SK-N-SH (cell line): ENCODE measurements around the gene SPTA1. TPM values are rescaled to one million over a fixed set of nuclear protein-coding genes. Genes with fewer than 3 reads are reported as not detected.

Experiments
- CTCF ChIA-PET: fragments of 300-600, 350-600 bp; formaldehyde crosslinking; extraction: SDS; loops from one replicate; lab custom pipeline; 2021; lab: Yijun Ruan, JAX
- POLR2A ChIA-PET: fragments of 350-600 bp; sonication (Branson Sonifier 250); formaldehyde crosslinking; extraction: SDS; loops from one replicate; lab custom pipeline; 2020; ENCODE audit warnings: antibody characterized with exemption, inconsistent platforms; lab: Yijun Ruan, JAX
- DNase-seq: peaks from one replicate; pipeline ENCODE4 v3.0.0; 2012
- H2AFZ ChIP-seq: fragments of 200-600 bp; sonication (generic); 2 replicates; pipeline ENCODE4 v1.8.1; 2016; ENCODE audit warnings: antibody characterized with exemption, mild to moderate bottlenecking, low read depth
- H3F3A ChIP-seq: fragments of 200-600 bp; sonication (generic); replicated peaks from 2 replicates; pipeline ENCODE3; 2016; ENCODE audit warnings: antibody characterized with exemption, mild to moderate bottlenecking; ENCODE audit not compliant: insufficient read depth
- H3K27ac ChIP-seq, 2 experiments: fragments of 200-500 bp in 1 of 2; fragments of 200-600 bp in 1 of 2; sonication (Bioruptor generic) in 1 of 2; sonication (generic), shearing (Covaris generic) in 1 of 2; 2 replicates each; pipeline versions ENCODE4 v1.5.1 to v1.6.1; 2014 to 2016; ENCODE audit warnings: low read depth in 2 of 2, inconsistent platforms in 1 of 2, low read length in 1 of 2, mild to moderate bottlenecking in 1 of 2, mixed read lengths in 1 of 2
- H3K27me3 ChIP-seq: fragments of 200-600 bp; sonication (generic), shearing (Covaris generic); 2 replicates; pipeline ENCODE4 v1.6.1; 2016; ENCODE audit warnings: mixed run types; ENCODE audit not compliant: insufficient read depth
- H3K36me3 ChIP-seq, 2 experiments: fragments of 200-500 bp in 1 of 2; fragments of 200-600 bp in 1 of 2; sonication (Bioruptor generic) in 1 of 2; sonication (generic) in 1 of 2; replicated peaks in 1 of 2; 2 replicates each; pipeline versions ENCODE3 to v1.5.1; 2014 to 2016; ENCODE audit warnings: low read length in 1 of 2, mild to moderate bottlenecking in 1 of 2; ENCODE audit not compliant: insufficient read depth in 2 of 2, control insufficient read depth in 1 of 2
- H3K4me1 ChIP-seq, 2 experiments: fragments of 200-500 bp in 1 of 2; fragments of 200-600 bp in 1 of 2; sonication (Bioruptor generic) in 1 of 2; sonication (generic), shearing (Covaris generic) in 1 of 2; 2 replicates each; pipeline versions ENCODE4 v1.5.1 to v1.6.1; 2014 to 2016; ENCODE audit warnings: low read depth in 1 of 2, low read length in 1 of 2, mixed run types in 1 of 2; ENCODE audit not compliant: insufficient read depth in 2 of 2, control insufficient read depth in 1 of 2
- H3K4me2 ChIP-seq: fragments of 200-600 bp; sonication (generic), shearing (Covaris generic); 2 replicates; pipeline ENCODE4 v1.6.1; 2017; ENCODE audit warnings: mixed run types
- H3K4me3 ChIP-seq, 2 experiments: fragments of 200-500 bp in 1 of 2; fragments of 200-600 bp in 1 of 2; sonication (Bioruptor generic) in 1 of 2; sonication (generic), shearing (Covaris generic) in 1 of 2; 2 replicates each; pipeline versions ENCODE4 v1.5.1 to v1.8.1; 2014 to 2016; ENCODE audit warnings: low read depth in 2 of 2, inconsistent platforms in 1 of 2, low read length in 1 of 2, mild to moderate bottlenecking in 1 of 2, mixed read lengths in 1 of 2, moderate library complexity in 1 of 2
- H3K79me2 ChIP-seq: fragments of 200-600 bp; sonication (generic); 2 replicates; pipeline ENCODE4 v1.8.1; 2017; ENCODE audit warnings: mild to moderate bottlenecking; ENCODE audit not compliant: insufficient read depth
- H3K9ac ChIP-seq: fragments of 200-600 bp; sonication (generic); 2 replicates; pipeline ENCODE4 v1.6.1; 2017; ENCODE audit warnings: mixed run types
- H3K9me2 ChIP-seq: fragments of 200-600 bp; sonication (generic); 2 replicates; pipeline ENCODE4 v1.6.1; 2017; ENCODE audit warnings: mixed run types
- H3K9me3 ChIP-seq: fragments of 200-600 bp; sonication (generic); 2 replicates; pipeline ENCODE4 v1.6.1; 2017; ENCODE audit warnings: mixed run types, mild to moderate bottlenecking, moderate library complexity
- H4K20me1 ChIP-seq: fragments of 200-600 bp; sonication (generic); 2 replicates; pipeline ENCODE4 v1.6.1; 2017; ENCODE audit warnings: mild to moderate bottlenecking, mixed run types; ENCODE audit not compliant: insufficient read depth
- CTCF ChIP-seq: fragments of 200-600 bp; sonication (generic); IDR thresholded peaks from 2 replicates; pipeline ENCODE4 v1.6.1; 2017; ENCODE audit warnings: antibody characterized with exemption, mild to moderate bottlenecking, moderate library complexity
- EP300 ChIP-seq, 2 experiments: IDR thresholded peaks; 2 replicates each; pipeline versions ENCODE4 v1.4.0 to v1.6.1; 2012; ENCODE audit warnings: borderline replicate concordance in 1 of 2, low read depth in 1 of 2, low read length in 1 of 2
- FOSL2 ChIP-seq: IDR thresholded peaks from 2 replicates; pipeline ENCODE4 v1.4.0; 2012; ENCODE audit warnings: low read depth, mild to moderate bottlenecking, moderate library complexity, borderline replicate concordance
- FOXM1 ChIP-seq: IDR thresholded peaks from 2 replicates; pipeline ENCODE4 v1.4.0; 2012; ENCODE audit warnings: low read depth, mild to moderate bottlenecking
- GATA2 ChIP-seq: sonication (generic); formaldehyde crosslinking; IDR thresholded peaks from 2 replicates; pipeline ENCODE4 v1.5.0; 2020; ENCODE audit warnings: mild to moderate bottlenecking, missing genetic modification reagents
- IRF3 ChIP-seq: fragments of 150-350 bp; IDR thresholded peaks from 2 replicates; pipeline ENCODE4 v1.6.1; 2016; ENCODE audit warnings: mild to moderate bottlenecking, low read depth, low read length
- JUND ChIP-seq: IDR thresholded peaks from 2 replicates; pipeline ENCODE4 v1.4.0; 2012
- MEF2A ChIP-seq: IDR thresholded peaks from 2 replicates; pipeline ENCODE4 v1.4.0; 2012; ENCODE audit warnings: low read depth, borderline replicate concordance
- MXI1 ChIP-seq: IDR thresholded peaks from 2 replicates; pipeline ENCODE4 v1.6.1; 2012; ENCODE audit warnings: mild to moderate bottlenecking, low read depth, low read length, improper control_type of control experiment
- NFIC ChIP-seq: IDR thresholded peaks from 2 replicates; pipeline ENCODE4 v1.4.0; 2012; ENCODE audit warnings: borderline replicate concordance
- PBX3 ChIP-seq: IDR thresholded peaks from 2 replicates; pipeline ENCODE4; 2012
- POLR2AphosphoS5 ChIP-seq: IDR thresholded peaks from 2 replicates; pipeline ENCODE4 v1.6.1; 2012; ENCODE audit warnings: low read depth, low read length
- REST ChIP-seq: IDR thresholded peaks from 2 replicates; pipeline ENCODE4 v1.6.1; 2012; ENCODE audit warnings: mild to moderate bottlenecking, low read depth, low read length, moderate library complexity
- RXRA ChIP-seq: IDR thresholded peaks from 2 replicates; pipeline ENCODE4 v1.4.0; 2012; ENCODE audit warnings: low read depth, mild to moderate bottlenecking, borderline replicate concordance
- SMC3 ChIP-seq: IDR thresholded peaks from 2 replicates; pipeline ENCODE4 v1.6.1; 2012; ENCODE audit warnings: low read depth, low read length, improper control_type of control experiment
- TCF12 ChIP-seq: IDR thresholded peaks from 2 replicates; pipeline ENCODE4 v1.4.0; 2012
- TEAD4 ChIP-seq: IDR thresholded peaks from 2 replicates; pipeline ENCODE4 v1.4.0; 2012; ENCODE audit warnings: mild to moderate bottlenecking, borderline replicate concordance; ENCODE audit not compliant: insufficient read depth
- USF1 ChIP-seq: IDR thresholded peaks from 2 replicates; pipeline ENCODE4 v1.4.0; 2012; ENCODE audit warnings: low read depth, borderline replicate concordance
- YY1 ChIP-seq: IDR thresholded peaks from 2 replicates; pipeline ENCODE4 v1.4.0; 2012; ENCODE audit warnings: low read depth, mild to moderate bottlenecking
- ZBTB33 ChIP-seq: IDR thresholded peaks from 2 replicates; pipeline ENCODE4 v1.4.0; 2012; ENCODE audit warnings: low read depth, borderline replicate concordance
- WGBS: methylation state at CpG from one replicate; pipeline ENCODE4 v1.1.6; 2017; ENCODE audit warnings: low lambda C conversion rate; 5-methylcytosine and 5-hydroxymethylcytosine counted together
- polyA plus RNA-seq, 3 experiments: library from polyadenylated mRNA; depleted of rRNA; stranded (reverse); fragments of >200 nt; gene quantifications; 2 replicates each; pipeline ENCODE4 v1.2.3, GENCODE V29; 2012

Gene SPTA1
- polyA plus RNA-seq, 1 of the 3 experiments (the other 2 are of a cell fraction) = not detected

GRCh38 chr1:158731707-158732106, 45.2 kb upstream of the SPTA1 start:
- H3F3A ChIP-seq = no peaks in the 10 kb centered on the region
- H4K20me1 ChIP-seq = no peaks in the 10 kb centered on the region
- 3% methylated on average over 4 of the region's 4 CpGs for WGBS
- H3K4me2 ChIP-seq = no peak overlapping the region
- TF ChIP-seq TEAD4 (no peak), YY1 (no peak), USF1 (no peak), FOXM1 (no peak), FOSL2 (no peak), TCF12 (no peak), POLR2AphosphoS5 (no peak), CTCF (no peak), MEF2A (no peak), EP300 (IDR thresholded peaks at IDR 0.05; ENCODE audit: borderline replicate concordance in 1 of 2, low read depth in 1 of 2, low read length in 1 of 2) (no peak), PBX3 (no peak), GATA2 (no peak), IRF3 (no peak), MXI1 (no peak), JUND (no peak), SMC3 (no peak), REST (no peak), RXRA (no peak), ZBTB33 (no peak), NFIC (no peak)
- H3K36me3 ChIP-seq = no peaks in the 10 kb centered on the region
- no peak for DNase-seq
- ChIA-PET CTCF (no interaction called here), POLR2A (no interaction called here)
- H3K4me1 ChIP-seq = no peaks in the 10 kb centered on the region
- no peak overlapping the region for H3K9ac ChIP-seq
- H3K9me2 ChIP-seq = no peaks in the 10 kb centered on the region
- no peak overlapping the region for H2AFZ ChIP-seq
- H3K27ac ChIP-seq = no peak overlapping the region
- no peaks in the 10 kb centered on the region for H3K79me2 ChIP-seq
- H3K27me3 ChIP-seq = no peaks in the 10 kb centered on the region
- H3K4me3 ChIP-seq = no peak overlapping the region
- H3K9me3 ChIP-seq = no peaks in the 10 kb centered on the region
